HL-60 (cell line): ENCODE measurements around the gene USP5.
"Not testable (repeated sequence)": the region's sequence is repeated elsewhere in the genome, so short reads cannot be mapped to it uniquely, and the experiment has no call there.

ENCODE experiments used
- DNase-seq, 2 experiments: peaks; one replicate each; pipeline ENCODE4 v3.0.0-alpha.2; 2010 to 2020; ENCODE audit warnings: low read depth in 1 of 2, low spot score in 1 of 2
- H3K27ac ChIP-seq: fragments of 250-450 bp; sonication (Bioruptor Pico); replicated peaks from 2 replicates; pipeline ENCODE4 v1.5.1; 2020; ENCODE audit warnings: mild to moderate bottlenecking, moderate library complexity
- H3K27me3 ChIP-seq: fragments of 250-450 bp; sonication (Bioruptor Pico); 2 replicates; pipeline ENCODE4 v1.5.1; 2021; ENCODE audit warnings: mild to moderate bottlenecking, moderate library complexity; ENCODE audit not compliant: insufficient read depth, poor library complexity, severe bottlenecking
- H3K4me3 ChIP-seq: replicated peaks from 2 replicates; pipeline ENCODE4 v1.5.1; 2011; ENCODE audit warnings: mild to moderate bottlenecking, control low read depth, low read length; ENCODE audit not compliant: insufficient read depth
- CTCF ChIP-seq: IDR thresholded peaks from one replicate; pipeline ENCODE4 v1.5.1; 2011; ENCODE audit warnings: low read length, control low read depth, inconsistent platforms; ENCODE audit not compliant: insufficient read depth
- GABPA ChIP-seq: IDR thresholded peaks from 2 replicates; pipeline ENCODE4 v1.6.1; 2012; ENCODE audit warnings: low read depth
- POLR2AphosphoS5 ChIP-seq: IDR thresholded peaks from 2 replicates; pipeline ENCODE4 v1.6.1; 2012; ENCODE audit warnings: low read depth
- REST ChIP-seq: IDR thresholded peaks from 2 replicates; pipeline ENCODE4 v1.6.1; 2012; ENCODE audit warnings: low read depth; ENCODE audit not compliant: insufficient replicate concordance
- SPI1 ChIP-seq: IDR thresholded peaks from 2 replicates; pipeline ENCODE4 v1.6.1; 2012; ENCODE audit warnings: low read depth, mild to moderate bottlenecking, borderline replicate concordance

The USP5 gene

GRCh38 chr12:6886206-6886999 is 34.5 kb downstream of the USP5 start:
- not testable (repeated sequence) for H3K27me3 ChIP-seq, H3K4me3 ChIP-seq
- peak in 1 of 2 experiments; percentile 61 for DNase-seq
- peak overlapping the region; percentile 49 for H3K27ac ChIP-seq
- 0 out of 2 replicates have a peak, but pooled peaks have one; percentile 21 for TF ChIP-seq SPI1

- H3K4me3 ChIP-seq: no peak overlapping the region
- peak overlapping the region; percentile 30 for H3K27ac ChIP-seq
- peak in 1 of 2 experiments; percentile 62 for DNase-seq
- no peaks in the 10 kb centered on the region for H3K27me3 ChIP-seq
- no peak for TF ChIP-seq REST
- no peak for TF ChIP-seq CTCF
- no peak for TF ChIP-seq POLR2AphosphoS5
- no peak for TF ChIP-seq SPI1
- no peak for TF ChIP-seq GABPA
These were observed 35.5 kb downstream of the USP5 start for GRCh38 chr12:6887460-6887859.

- TF ChIP-seq POLR2AphosphoS5: no peak
- no peak for TF ChIP-seq REST
- no peak overlapping the region for H3K4me3 ChIP-seq
- no peaks in the 10 kb centered on the region for H3K27me3 ChIP-seq
- no peak for DNase-seq
- no peak overlapping the region for H3K27ac ChIP-seq
These were observed 36.4 kb downstream of the USP5 start for GRCh38 chr12:6888360-6888759.

GRCh38 chr12:6888794-6889193 is 36.8 kb downstream of the USP5 start:
- H3K27ac ChIP-seq, DNase-seq, H3K27me3 ChIP-seq, H3K4me3 ChIP-seq: not testable (repeated sequence)

- DNase-seq, H3K27me3 ChIP-seq, H3K4me3 ChIP-seq: not testable (repeated sequence)
- peak overlapping the region; percentile 81 for H3K27ac ChIP-seq
These were observed 38.0 kb downstream of the USP5 start for GRCh38 chr12:6889775-6890573.
